Measurements from ENCODE around the gene LRRC32.
"Not testable (repeated sequence)": the region's sequence is repeated elsewhere in the genome, so short reads cannot be mapped to it uniquely, and the experiment has no call there.

LRRC32 gene

DNA sequence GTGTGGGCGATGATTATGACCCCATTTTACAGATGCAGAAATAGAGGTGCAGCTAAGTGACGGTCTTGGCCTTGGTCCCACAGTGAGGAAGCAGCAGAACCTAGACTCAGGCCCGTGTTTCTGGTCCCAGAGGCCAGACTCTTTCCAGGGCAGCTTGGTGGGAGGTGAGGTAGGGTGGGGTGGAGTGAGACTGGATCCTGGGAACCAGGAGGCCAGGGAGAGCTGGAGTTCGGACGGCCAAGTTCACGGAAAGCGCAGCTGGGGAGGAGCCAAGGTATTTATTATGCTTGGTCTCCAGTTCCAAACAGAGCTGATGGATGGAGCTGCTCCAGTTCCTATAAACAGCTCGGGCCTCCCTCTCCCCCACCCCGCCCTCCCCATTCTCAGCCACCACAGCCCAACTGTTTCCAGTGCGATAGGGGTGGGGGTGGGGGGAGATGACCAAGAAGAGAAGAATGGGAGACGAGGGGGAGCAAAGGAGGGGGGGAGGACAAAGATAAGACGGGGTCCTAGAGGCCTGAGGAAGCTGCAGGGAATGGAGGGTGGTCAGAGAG lies 16.2 kb downstream of the LRRC32 start:
- Histone ChIP-seq H3K36me3 (ENCODE audit: control insufficient read depth, insufficient read depth, low read length, severe bottlenecking) (peaks cover 25% of the 10 kb centered on the region), H3K9ac (ENCODE audit: low read length) (peak overlapping the region; percentile 79), H3K4me3 (ENCODE audit: low read length) (peak overlapping the region; percentile 49), H3K9me3 (ENCODE audit: control insufficient read depth, low read length) (no peaks in the 10 kb centered on the region), H3K27me3 (replicated peaks; ENCODE audit: control insufficient read depth, insufficient read depth, low read length) (no peaks in the 10 kb centered on the region), H3K4me1 (ENCODE audit: control insufficient read depth, insufficient read depth, low read length) (peaks cover 58% of the 10 kb centered on the region)
- DNase-seq (ENCODE audit: low read depth): no peak

DNA sequence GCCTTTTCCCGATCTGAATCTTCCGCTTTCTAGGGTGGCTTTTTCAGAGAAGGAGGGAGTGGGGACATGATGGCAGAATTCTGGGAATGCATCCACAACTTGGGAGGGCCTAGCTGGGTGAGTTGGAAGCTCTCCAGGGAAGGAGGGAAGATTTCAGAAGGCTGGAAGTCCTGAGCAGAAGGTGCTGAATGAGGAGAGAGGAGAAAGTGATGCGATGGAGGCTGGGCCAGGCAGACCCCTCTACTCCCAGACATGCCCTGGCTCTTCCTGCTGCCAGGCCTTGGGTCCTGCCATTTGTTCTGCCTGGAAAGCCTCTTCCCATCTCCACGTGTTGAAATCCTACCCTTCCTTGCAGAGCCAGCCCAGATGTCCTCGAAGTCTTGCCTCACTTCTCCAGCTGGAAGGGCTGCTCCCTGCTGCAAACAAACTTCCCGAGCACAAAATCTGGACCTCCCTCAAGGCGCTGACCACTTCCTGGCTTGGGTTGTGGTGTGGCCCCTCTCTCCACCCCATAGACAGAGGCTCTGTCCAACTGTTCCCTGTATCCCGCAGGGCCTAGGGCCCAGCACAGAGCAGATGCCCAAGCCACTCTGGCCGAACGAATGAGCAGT lies 16.8 kb downstream of the LRRC32 start:
- H3K36me3 ChIP-seq (ENCODE audit: control insufficient read depth, insufficient read depth, low read length, severe bottlenecking): peaks cover 19% of the 10 kb centered on the region
- H3K27me3 ChIP-seq (replicated peaks; ENCODE audit: control insufficient read depth, insufficient read depth, low read length): no peaks in the 10 kb centered on the region
- H3K4me1 ChIP-seq (ENCODE audit: control insufficient read depth, insufficient read depth, low read length): peaks cover 61% of the 10 kb centered on the region
- peak overlapping the region; percentile 79 for H3K9ac ChIP-seq (ENCODE audit: low read length)
- peak overlapping the region; percentile 49 for H3K4me3 ChIP-seq (ENCODE audit: low read length)
- no peaks in the 10 kb centered on the region for H3K9me3 ChIP-seq (ENCODE audit: control insufficient read depth, low read length)
- DNase-seq (ENCODE audit: low read depth): peak; percentile 57

DNA sequence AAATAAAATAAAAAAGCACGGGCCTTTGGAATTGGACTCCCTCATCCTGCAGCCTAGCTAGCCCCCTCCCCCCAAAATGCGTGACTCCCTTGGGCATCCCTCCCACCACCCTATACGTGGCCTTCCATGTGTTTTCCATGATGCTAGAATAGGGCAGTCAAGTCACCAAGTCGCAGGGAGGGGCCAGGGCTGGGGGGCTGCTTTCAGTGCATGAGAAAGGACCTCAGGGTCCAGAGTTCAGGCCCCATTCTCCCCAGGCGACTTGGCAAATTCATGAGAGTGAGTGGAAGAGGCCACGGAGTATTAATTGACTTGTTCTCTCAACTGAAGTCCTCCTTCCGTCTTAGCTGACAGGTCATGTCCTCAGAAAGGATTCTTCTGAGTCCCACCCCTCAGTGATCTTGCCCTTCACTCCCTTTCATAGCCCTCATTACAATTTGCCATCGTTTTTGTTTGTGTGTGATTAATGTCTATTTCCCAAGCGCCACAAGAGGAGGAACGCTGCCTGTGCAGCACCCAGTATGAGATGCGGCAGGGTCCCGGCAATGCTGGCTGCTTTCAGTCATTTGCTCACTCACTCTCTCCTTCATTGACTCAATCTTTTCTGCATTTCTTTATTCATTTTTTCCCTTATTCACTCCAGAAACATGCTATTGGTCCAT lies 17.4 kb downstream of the LRRC32 start:
- H3K4me3 ChIP-seq (ENCODE audit: low read length): peak overlapping the region; percentile 39
- H3K9me3 ChIP-seq (ENCODE audit: control insufficient read depth, low read length): no peaks in the 10 kb centered on the region
- H3K9ac ChIP-seq (ENCODE audit: low read length): peak overlapping the region; percentile 79
- no peaks in the 10 kb centered on the region for H3K27me3 ChIP-seq (replicated peaks; ENCODE audit: control insufficient read depth, insufficient read depth, low read length)
- peaks cover 61% of the 10 kb centered on the region for H3K4me1 ChIP-seq (ENCODE audit: control insufficient read depth, insufficient read depth, low read length)
- H3K36me3 ChIP-seq (ENCODE audit: control insufficient read depth, insufficient read depth, low read length, severe bottlenecking): peaks cover 13% of the 10 kb centered on the region
- no peak for DNase-seq (ENCODE audit: low read depth)

DNA sequence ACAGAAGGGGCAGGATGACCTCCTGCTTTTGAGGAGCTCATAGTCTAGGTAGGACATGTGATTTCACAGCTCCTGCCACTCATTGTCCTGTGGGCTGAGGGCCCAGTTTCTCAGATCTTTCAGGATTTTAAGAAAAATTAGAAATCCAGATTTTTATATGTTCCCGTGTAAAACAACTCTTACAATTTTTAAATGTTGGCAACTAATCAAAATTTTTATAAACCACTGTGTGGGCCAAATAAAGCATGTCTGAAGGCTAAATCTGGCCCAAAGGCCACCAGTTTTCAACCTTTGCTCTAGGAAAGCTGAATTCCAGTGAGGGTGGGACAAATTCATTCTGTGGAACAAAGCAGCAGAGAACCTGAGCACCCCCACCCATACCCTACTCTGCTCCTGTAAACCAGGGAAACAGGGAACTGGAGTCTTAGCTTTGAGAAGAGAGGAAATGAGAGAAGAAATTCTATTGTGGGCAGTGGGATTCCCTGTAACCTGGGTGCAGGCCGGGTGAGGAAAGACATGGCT lies 20.6 kb downstream of the LRRC32 start:
- peak; percentile 23 for DNase-seq (ENCODE audit: low read depth)
- H3K9ac ChIP-seq (ENCODE audit: low read length): peak overlapping the region; percentile 48
- H3K4me1 ChIP-seq (ENCODE audit: control insufficient read depth, insufficient read depth, low read length): peaks cover 52% of the 10 kb centered on the region

DNA sequence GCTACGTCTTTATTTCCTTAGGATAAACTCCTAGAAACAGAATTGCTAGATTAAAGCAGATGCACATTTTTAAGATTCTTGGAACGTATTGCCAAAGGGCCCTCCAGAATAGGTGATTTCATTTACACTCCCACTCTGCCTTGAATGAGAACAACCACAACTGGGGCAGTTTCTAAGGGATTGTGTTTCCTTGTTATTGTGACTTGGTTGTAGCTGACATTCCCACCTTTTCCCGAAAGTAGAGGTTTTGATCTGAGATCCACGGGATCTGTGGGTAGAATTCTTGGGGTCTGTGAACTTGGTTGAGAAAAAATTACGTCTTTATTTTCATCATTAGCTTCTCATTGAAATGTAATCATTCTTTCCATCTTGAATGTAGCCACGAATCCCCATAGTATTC lies 21.5 kb downstream of the LRRC32 start:
- no peaks in the 10 kb centered on the region for H3K36me3 ChIP-seq (ENCODE audit: control insufficient read depth, insufficient read depth, low read length, severe bottlenecking)
- H3K9ac ChIP-seq (ENCODE audit: low read length): no peak overlapping the region
- no peak for DNase-seq (ENCODE audit: low read depth)
- peaks cover 50% of the 10 kb centered on the region for H3K4me1 ChIP-seq (ENCODE audit: control insufficient read depth, insufficient read depth, low read length)
- no peaks in the 10 kb centered on the region for H3K27me3 ChIP-seq (replicated peaks; ENCODE audit: control insufficient read depth, insufficient read depth, low read length)
- H3K4me3 ChIP-seq (ENCODE audit: low read length): no peak overlapping the region
- H3K9me3 ChIP-seq (ENCODE audit: control insufficient read depth, low read length): peaks cover 10% of the 10 kb centered on the region

More for the DNA sequence above, 20.6 kb downstream of the LRRC32 start:
- Histone ChIP-seq H3K4me3 (ENCODE audit: low read length) (peak overlapping the region; percentile 54), H3K27me3 (replicated peaks; ENCODE audit: control insufficient read depth, insufficient read depth, low read length) (no peaks in the 10 kb centered on the region), H3K9me3 (ENCODE audit: control insufficient read depth, low read length) (peaks cover 10% of the 10 kb centered on the region), H3K36me3 (ENCODE audit: control insufficient read depth, insufficient read depth, low read length, severe bottlenecking) (no peaks in the 10 kb centered on the region)

DNA sequence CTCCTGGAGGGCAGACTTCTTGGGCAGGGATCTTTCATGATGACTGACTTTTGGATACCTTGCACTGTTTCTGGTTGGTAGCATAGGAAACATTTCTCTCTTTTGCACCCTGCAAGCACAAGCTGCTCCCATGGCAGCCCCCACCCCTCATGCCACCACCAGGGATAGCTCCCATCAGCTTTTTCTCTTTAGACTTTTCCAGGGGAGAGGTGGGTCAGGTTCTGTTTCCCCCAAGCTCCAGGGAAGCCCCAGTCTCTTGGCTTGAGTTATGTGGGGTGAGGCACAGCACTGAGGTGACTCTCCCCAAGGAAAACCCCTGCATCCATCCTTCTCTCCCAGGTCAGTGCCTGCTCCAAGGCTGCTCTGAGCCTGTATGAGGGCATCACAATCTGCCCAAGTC lies 22.5 kb downstream of the LRRC32 start:
- Histone ChIP-seq H3K36me3 (ENCODE audit: control insufficient read depth, insufficient read depth, low read length, severe bottlenecking) (no peaks in the 10 kb centered on the region), H3K27me3 (replicated peaks; ENCODE audit: control insufficient read depth, insufficient read depth, low read length) (no peaks in the 10 kb centered on the region), H3K4me3 (ENCODE audit: low read length) (no peak overlapping the region), H3K4me1 (ENCODE audit: control insufficient read depth, insufficient read depth, low read length) (peaks cover 40% of the 10 kb centered on the region), H3K9me3 (ENCODE audit: control insufficient read depth, low read length) (peaks cover 10% of the 10 kb centered on the region), H3K9ac (ENCODE audit: low read length) (no peak overlapping the region)
- DNase-seq (ENCODE audit: low read depth): no peak

DNA sequence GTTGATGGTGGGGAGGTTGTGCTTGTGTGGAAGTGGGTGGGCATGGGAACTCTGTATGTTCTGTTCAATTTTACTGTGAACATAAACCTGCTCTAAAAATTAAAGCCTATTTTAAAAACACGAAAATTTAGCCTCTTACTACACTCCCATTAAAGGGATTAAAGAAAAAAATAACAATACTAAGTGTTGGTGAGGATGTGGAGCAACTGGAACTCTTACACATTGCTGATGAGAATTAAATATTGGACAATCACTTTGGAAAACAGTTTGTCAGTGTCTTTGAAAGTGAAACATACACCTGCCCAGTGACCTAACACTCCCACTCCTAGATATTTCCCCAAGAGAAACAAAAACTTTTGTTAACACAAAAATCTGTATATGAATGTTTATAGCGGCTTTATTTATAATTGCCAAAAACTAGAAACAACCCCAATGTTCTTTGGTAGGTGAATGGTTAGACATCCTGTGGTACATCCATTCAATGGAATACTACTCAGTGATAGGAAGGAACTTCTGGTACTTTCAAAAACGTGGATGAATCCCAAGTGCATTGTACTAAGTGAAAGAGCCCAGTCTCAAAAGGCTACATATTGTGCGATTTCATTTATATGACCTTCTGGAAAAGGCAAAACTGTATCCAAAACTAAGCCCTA lies 23.5 kb downstream of the LRRC32 start:
- peaks cover 10% of the 10 kb centered on the region for H3K9me3 ChIP-seq (ENCODE audit: control insufficient read depth, low read length)
- no peaks in the 10 kb centered on the region for H3K36me3 ChIP-seq (ENCODE audit: control insufficient read depth, insufficient read depth, low read length, severe bottlenecking)
- H3K9ac ChIP-seq (ENCODE audit: low read length): no peak overlapping the region
- no peaks in the 10 kb centered on the region for H3K27me3 ChIP-seq (replicated peaks; ENCODE audit: control insufficient read depth, insufficient read depth, low read length)
- no peak for DNase-seq (ENCODE audit: low read depth)
- no peak overlapping the region for H3K4me3 ChIP-seq (ENCODE audit: low read length)
- H3K4me1 ChIP-seq (ENCODE audit: control insufficient read depth, insufficient read depth, low read length): peaks cover 37% of the 10 kb centered on the region

DNA sequence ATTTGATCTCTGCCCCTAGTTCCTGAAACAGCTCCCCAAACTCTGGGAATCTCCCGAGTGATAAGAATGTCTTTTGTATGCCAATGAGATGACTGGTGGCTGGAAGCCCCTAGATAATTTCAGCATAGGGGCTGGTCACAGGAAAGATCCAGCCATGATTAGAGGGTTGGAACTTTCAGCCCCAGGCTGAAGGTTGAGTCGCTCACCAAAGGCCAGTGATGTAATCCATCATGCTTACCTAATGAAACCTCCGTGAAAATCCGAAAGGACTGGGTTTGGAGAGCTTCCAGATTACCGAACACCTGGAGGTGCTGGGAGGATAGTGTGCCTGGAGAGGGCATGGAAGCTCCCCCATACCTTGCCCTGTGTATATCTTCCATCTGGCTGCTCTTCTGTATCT lies 26.0 kb downstream of the LRRC32 start:
- no peak for DNase-seq (ENCODE audit: low read depth)
- peaks cover 23% of the 10 kb centered on the region for H3K4me1 ChIP-seq (ENCODE audit: control insufficient read depth, insufficient read depth, low read length)
- H3K9ac ChIP-seq (ENCODE audit: low read length): no peak overlapping the region
- H3K36me3 ChIP-seq (ENCODE audit: control insufficient read depth, insufficient read depth, low read length, severe bottlenecking): no peaks in the 10 kb centered on the region
- no peaks in the 10 kb centered on the region for H3K27me3 ChIP-seq (replicated peaks; ENCODE audit: control insufficient read depth, insufficient read depth, low read length)
- H3K4me3 ChIP-seq (ENCODE audit: low read length): no peak overlapping the region
- peaks cover 10% of the 10 kb centered on the region for H3K9me3 ChIP-seq (ENCODE audit: control insufficient read depth, low read length)

DNA sequence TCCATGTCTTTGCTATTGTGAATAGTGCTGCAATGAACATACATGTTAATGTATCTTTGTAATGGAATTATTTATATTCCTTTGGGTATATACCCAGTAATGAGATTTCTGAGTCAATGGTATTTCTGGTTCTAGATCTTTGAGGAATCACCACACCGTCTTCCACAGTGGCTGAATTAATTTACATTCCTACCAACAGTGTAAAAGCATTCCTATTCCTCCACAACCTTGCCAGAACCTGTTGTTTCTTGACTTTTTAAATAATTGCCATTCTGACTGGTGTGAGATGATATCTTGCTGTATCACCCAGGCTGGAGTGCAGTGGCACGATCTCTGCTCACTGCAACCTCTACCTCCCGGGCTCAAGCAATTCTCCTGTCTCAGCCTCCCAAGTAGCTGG lies 26.8 kb downstream of the LRRC32 start:
- Histone ChIP-seq H3K9me3 (ENCODE audit: control insufficient read depth, low read length) (peaks cover 10% of the 10 kb centered on the region), H3K4me1 (ENCODE audit: control insufficient read depth, insufficient read depth, low read length) (peaks cover 17% of the 10 kb centered on the region)
- not testable (repeated sequence) for H3K36me3 ChIP-seq (ENCODE audit: control insufficient read depth, insufficient read depth, low read length, severe bottlenecking); H3K9ac ChIP-seq (ENCODE audit: low read length); H3K27me3 ChIP-seq (replicated peaks; ENCODE audit: control insufficient read depth, insufficient read depth, low read length); H3K4me3 ChIP-seq (ENCODE audit: low read length); DNase-seq (ENCODE audit: low read depth)

DNA sequence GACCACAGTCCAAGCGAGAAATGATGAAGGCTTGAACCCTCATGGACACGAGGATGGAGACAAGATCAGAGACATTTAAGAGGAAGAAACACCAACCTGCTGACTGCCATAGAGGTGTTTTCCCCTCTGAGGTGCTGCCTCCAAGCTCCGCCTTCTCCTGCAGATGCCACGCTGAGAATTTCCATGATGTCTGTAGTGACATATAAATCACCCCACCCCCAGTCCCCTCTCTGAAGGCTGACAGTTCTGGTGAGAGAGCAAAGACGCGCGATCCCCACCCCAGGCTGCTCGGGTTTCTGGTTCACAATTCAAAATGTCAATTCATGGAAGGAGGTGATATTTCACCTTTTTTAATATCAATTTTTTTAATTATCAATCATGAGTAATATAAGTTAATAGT lies 28.2 kb downstream of the LRRC32 start:
- no peak overlapping the region for H3K4me3 ChIP-seq (ENCODE audit: low read length)
- H3K36me3 ChIP-seq (ENCODE audit: control insufficient read depth, insufficient read depth, low read length, severe bottlenecking): no peaks in the 10 kb centered on the region
- no peak overlapping the region for H3K9ac ChIP-seq (ENCODE audit: low read length)
- peaks cover 22% of the 10 kb centered on the region for H3K4me1 ChIP-seq (ENCODE audit: control insufficient read depth, insufficient read depth, low read length)
- H3K9me3 ChIP-seq (ENCODE audit: control insufficient read depth, low read length): peaks cover 7% of the 10 kb centered on the region
- no peaks in the 10 kb centered on the region for H3K27me3 ChIP-seq (replicated peaks; ENCODE audit: control insufficient read depth, insufficient read depth, low read length)
- no peak for DNase-seq (ENCODE audit: low read depth)

DNA sequence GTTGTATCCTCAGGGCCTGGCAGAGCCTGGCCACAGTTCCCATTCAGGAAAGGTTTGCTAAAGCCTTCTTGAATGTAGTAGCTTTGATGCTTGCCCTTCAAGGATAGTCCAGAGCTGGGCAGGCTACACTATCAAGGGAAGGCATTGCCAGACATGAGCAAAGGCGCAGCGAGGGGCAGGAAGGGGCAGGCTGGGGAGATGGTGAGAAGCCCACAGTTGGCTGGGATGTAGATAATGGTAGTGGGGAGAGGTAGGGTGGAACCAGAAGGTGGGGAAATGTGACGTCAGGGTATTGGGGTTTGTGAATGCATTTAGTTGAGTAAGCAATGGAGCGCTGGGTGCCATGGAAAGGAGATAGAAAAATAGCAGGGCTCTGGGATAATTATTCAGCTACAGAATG lies 28.6 kb downstream of the LRRC32 start:
- Histone ChIP-seq H3K9me3 (ENCODE audit: control insufficient read depth, low read length) (peaks cover 3% of the 10 kb centered on the region), H3K36me3 (ENCODE audit: control insufficient read depth, insufficient read depth, low read length, severe bottlenecking) (no peaks in the 10 kb centered on the region), H3K9ac (ENCODE audit: low read length) (no peak overlapping the region), H3K4me3 (ENCODE audit: low read length) (no peak overlapping the region), H3K4me1 (ENCODE audit: control insufficient read depth, insufficient read depth, low read length) (peaks cover 24% of the 10 kb centered on the region), H3K27me3 (replicated peaks; ENCODE audit: control insufficient read depth, insufficient read depth, low read length) (no peaks in the 10 kb centered on the region)
- DNase-seq (ENCODE audit: low read depth): no peak

Measured in adipocyte (in vitro differentiated cells).